Parathyroid adenoma (tissue), 2 donors: ENCODE measurements around the gene ARL2.

ENCODE experiments used
- H2AFZ ChIP-seq: fragments of 300-600 bp; sonication (generic); one replicate; pipeline ENCODE4 v1.7.0; 2017; ENCODE audit warnings: antibody characterized with exemption, mild to moderate bottlenecking
- H3K27ac ChIP-seq: fragments of 300-600 bp; sonication (generic); one replicate; pipeline ENCODE4 v1.7.0; 2017
- H3K27me3 ChIP-seq: fragments of 300-600 bp; sonication (generic); one replicate; pipeline ENCODE4 v1.7.0; 2017; ENCODE audit warnings: low read length; ENCODE audit not compliant: control insufficient read depth, insufficient read depth
- H3K36me3 ChIP-seq: fragments of 300-600 bp; sonication (generic); one replicate; pipeline ENCODE4 v1.7.0; 2017; ENCODE audit warnings: low read length; ENCODE audit not compliant: control insufficient read depth, insufficient read depth
- H3K4me1 ChIP-seq: fragments of 300-600 bp; sonication (generic); one replicate; pipeline ENCODE4 v1.7.0; 2017; ENCODE audit warnings: control low read depth
- H3K4me2 ChIP-seq: fragments of 300-600 bp; sonication (generic); one replicate; pipeline ENCODE4 v1.7.0; 2017; ENCODE audit warnings: low read length
- H3K4me3 ChIP-seq: fragments of 300-600 bp; sonication (generic); one replicate; pipeline ENCODE4 v1.7.0; 2017; ENCODE audit warnings: low read depth, low read length
- H3K79me2 ChIP-seq: fragments of 300-600 bp; sonication (generic); one replicate; pipeline ENCODE4 v1.7.0; 2017; ENCODE audit warnings: control low read depth
- H3K9ac ChIP-seq: fragments of 300-600 bp; sonication (generic); one replicate; pipeline ENCODE4 v1.7.0; 2017; ENCODE audit warnings: mild to moderate bottlenecking
- H3K9me3 ChIP-seq: fragments of 300-600 bp; sonication (generic); one replicate; pipeline ENCODE4 v1.7.0; 2017; ENCODE audit warnings: low read length; ENCODE audit not compliant: control insufficient read depth
- TF ChIP-seq, protein P1 (sequence below): fragments of 300-600 bp; sonication (generic); IDR thresholded peaks from one replicate; pipeline ENCODE4 v1.7.0; 2017; ENCODE audit warnings: antibody characterized with exemption, mild to moderate bottlenecking
- donor health status: primary hyperparathyroidism.

Gene ARL2

DNA sequence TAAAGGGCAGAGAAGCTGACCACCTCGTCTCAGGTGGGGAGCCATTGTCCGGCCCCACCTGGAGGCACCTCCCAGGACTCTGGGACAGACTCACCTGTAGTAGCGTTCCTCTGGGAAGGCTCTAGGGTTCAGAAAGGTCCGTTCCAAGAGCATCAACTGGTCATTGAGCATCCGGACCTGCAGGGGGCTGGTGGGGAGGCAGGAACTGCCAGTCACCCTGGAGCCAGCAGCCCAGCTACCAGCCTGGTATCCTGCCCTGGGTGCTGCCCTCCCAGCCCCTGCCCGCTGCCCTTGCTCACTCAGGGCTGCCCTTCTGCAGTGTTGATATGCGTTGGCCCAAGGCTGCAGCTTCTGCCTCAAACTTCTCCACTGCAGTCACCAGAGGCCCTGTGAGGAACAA is 31.8 kb downstream of the ARL2 start:
- H3K4me2 ChIP-seq, result no peak overlapping the region
- H3K4me3 ChIP-seq, result no peak overlapping the region
- no peaks in the 10 kb centered on the region for H3K36me3 ChIP-seq
- H3K4me1 ChIP-seq, result no peaks in the 10 kb centered on the region
- no peak overlapping the region for H2AFZ ChIP-seq
- H3K9me3 ChIP-seq, result no peaks in the 10 kb centered on the region
- no peaks in the 10 kb centered on the region for H3K79me2 ChIP-seq
- H3K27me3 ChIP-seq, result no peaks in the 10 kb centered on the region
- no peak overlapping the region for H3K27ac ChIP-seq
- no peak overlapping the region for H3K9ac ChIP-seq
- TF ChIP-seq, protein P1, sequence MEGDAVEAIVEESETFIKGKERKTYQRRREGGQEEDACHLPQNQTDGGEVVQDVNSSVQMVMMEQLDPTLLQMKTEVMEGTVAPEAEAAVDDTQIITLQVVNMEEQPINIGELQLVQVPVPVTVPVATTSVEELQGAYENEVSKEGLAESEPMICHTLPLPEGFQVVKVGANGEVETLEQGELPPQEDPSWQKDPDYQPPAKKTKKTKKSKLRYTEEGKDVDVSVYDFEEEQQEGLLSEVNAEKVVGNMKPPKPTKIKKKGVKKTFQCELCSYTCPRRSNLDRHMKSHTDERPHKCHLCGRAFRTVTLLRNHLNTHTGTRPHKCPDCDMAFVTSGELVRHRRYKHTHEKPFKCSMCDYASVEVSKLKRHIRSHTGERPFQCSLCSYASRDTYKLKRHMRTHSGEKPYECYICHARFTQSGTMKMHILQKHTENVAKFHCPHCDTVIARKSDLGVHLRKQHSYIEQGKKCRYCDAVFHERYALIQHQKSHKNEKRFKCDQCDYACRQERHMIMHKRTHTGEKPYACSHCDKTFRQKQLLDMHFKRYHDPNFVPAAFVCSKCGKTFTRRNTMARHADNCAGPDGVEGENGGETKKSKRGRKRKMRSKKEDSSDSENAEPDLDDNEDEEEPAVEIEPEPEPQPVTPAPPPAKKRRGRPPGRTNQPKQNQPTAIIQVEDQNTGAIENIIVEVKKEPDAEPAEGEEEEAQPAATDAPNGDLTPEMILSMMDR, result no peak

DNA sequence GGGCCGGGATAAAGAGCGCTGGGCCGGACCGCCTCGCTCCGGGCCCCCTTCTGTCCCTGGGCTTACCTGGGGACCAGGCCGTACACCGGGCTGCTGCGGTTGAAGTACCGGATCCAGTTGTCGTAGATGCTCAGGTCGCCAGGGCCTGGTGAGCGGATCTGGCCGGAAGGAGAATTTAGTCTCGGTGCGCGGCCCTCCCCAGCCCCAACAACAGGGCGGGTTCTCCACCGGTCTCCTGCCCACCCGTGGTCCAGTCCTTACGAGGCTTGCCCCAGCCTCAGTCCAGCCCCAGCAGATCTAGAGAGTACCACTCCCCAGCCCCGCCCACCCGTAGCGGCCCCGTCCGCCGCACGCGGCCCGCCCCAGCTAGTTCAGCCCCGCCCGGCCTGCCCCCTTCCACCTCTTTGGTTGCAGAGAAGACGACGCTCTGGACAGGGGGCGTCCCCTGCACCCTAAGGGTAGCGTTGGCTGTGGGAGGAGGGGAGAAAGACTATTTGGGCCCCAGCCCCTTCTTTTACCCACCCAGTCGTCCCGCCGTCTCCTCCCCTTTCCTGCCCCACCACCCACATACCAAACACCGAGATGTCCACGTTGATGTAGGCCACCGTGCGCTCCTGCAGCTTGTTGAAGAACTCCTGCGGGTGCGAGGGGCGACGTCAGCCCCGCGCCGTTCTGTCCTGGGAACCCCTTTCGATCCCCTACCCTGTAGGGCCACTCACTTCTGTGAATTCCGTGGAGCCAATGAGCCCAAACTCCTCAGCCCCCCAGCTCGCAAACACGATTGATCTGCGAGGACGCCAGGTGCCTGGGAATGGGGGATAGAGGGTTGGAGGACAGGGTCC is 33.8 kb downstream of the ARL2 start:
- no peaks in the 10 kb centered on the region for H3K4me1 ChIP-seq
- H3K9me3 ChIP-seq, result no peaks in the 10 kb centered on the region
- no peaks in the 10 kb centered on the region for H3K79me2 ChIP-seq
- H3K9ac ChIP-seq, result no peak overlapping the region
- H3K36me3 ChIP-seq, result no peaks in the 10 kb centered on the region
- TF ChIP-seq, protein P1, result no peak
- no peak overlapping the region for H3K27ac ChIP-seq
- H2AFZ ChIP-seq, result peak overlapping the region; percentile 46
- no peaks in the 10 kb centered on the region for H3K27me3 ChIP-seq
- H3K4me2 ChIP-seq, result no peak overlapping the region
- H3K4me3 ChIP-seq, result peak overlapping the region; percentile 22

DNA sequence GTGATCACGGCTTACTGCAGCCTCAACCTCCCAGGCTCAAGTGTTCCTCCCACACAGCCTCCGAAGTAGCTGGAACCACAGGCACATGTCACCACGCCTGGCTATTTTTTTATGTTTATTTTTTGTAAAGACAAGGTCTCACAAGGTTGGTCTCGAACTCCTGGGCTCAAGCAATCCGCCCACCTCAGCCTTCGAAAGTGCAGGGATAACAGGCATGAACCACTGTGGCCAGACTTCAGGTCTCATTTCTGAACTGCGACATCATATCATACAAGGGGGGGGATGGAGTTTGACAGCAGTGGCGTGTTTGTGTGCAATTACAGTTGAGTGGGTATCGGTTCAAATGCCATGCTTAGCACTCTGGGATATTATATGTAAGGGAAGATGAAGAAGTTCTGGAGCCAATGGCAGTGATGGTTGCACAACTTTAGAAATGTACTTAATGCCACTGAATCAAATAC is 37.5 kb downstream of the ARL2 start:
- no peaks in the 10 kb centered on the region for H3K79me2 ChIP-seq
- TF ChIP-seq, protein P1, result no peak

DNA sequence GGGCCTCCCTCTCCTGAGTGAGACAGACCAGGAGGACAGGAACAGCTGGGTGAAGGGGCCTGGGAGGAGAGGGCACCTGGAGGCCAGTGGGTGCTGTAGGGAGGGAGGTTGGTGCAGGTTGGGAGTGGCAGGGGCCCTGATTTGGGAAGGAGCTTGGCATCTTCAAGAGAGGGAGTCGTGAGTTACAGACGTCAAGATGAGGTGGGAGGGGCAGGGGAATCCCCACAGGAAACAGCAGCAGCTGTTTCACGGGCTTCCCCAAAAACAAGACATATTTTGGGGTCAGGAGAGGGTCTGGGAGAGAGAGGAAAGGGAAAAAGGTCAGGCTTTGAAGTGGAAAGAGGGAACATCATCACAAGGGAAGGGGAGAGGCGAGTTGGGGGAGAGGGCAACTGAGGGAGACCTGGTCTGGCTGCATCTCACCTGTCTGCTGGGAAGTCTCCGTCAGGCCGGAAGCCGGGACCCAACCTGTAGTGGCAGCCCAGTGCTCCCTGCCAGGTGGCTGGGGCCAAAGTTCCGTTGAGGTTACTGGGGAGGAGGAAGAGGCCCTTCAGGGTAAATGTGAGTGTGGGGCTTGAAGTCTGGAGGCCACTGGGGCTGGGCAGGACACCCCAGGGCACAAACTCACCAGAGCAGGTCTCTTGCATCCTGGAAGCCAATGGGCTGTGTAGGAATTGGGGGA is 40.0 kb downstream of the ARL2 start:
- Histone ChIP-seq H3K9ac (no peak overlapping the region), H3K4me3 (no peak overlapping the region), H3K4me2 (no peak overlapping the region), H2AFZ (no peak overlapping the region), H3K27me3 (no peaks in the 10 kb centered on the region), H3K4me1 (no peaks in the 10 kb centered on the region), H3K27ac (no peak overlapping the region), H3K79me2 (no peaks in the 10 kb centered on the region), H3K9me3 (no peaks in the 10 kb centered on the region), H3K36me3 (no peaks in the 10 kb centered on the region)
- TF ChIP-seq, protein P1, result no peak

More for the DNA sequence above, 37.5 kb downstream of the ARL2 start:
- H3K27ac ChIP-seq, result no peak overlapping the region
- no peaks in the 10 kb centered on the region for H3K9me3 ChIP-seq
- no peak overlapping the region for H3K4me3 ChIP-seq
- H3K4me2 ChIP-seq, result no peak overlapping the region
- H3K36me3 ChIP-seq, result no peaks in the 10 kb centered on the region
- no peaks in the 10 kb centered on the region for H3K4me1 ChIP-seq
- H2AFZ ChIP-seq, result no peak overlapping the region
- no peaks in the 10 kb centered on the region for H3K27me3 ChIP-seq
- no peak overlapping the region for H3K9ac ChIP-seq
